Aorta (tissue), 5 donors: Measurements from ENCODE around the gene SENP8. TPM values are rescaled to one million over a fixed set of nuclear protein-coding genes. Genes with fewer than 3 reads are reported as not detected.
A peak's percentile ranks its signal among the peaks of the same experiment; 100 is the strongest.

Experiments
- ATAC-seq: fragments of 200-7000 bp; cut with Tn5 transposase; one replicate; pipeline ENCODE4 v1.9.1; 2022; ENCODE audit warnings: moderate library complexity; ENCODE audit not compliant: low FRiP score
- DNase-seq, 2 donors: peaks; one replicate each; pipeline ENCODE4 v3.0.0-alpha.2; 2020
- H3K27ac ChIP-seq, 2 donors: one replicate each; pipeline ENCODE4 v1.5.1; 2013; ENCODE audit warnings: low read length in 2 of 2, mild to moderate bottlenecking in 2 of 2, moderate library complexity in 2 of 2, control low read depth in 1 of 2, inconsistent platforms in 1 of 2, low read depth in 1 of 2
- H3K27me3 ChIP-seq, 2 donors: one replicate each; pipeline ENCODE4 v1.6.1; 2013; ENCODE audit warnings: control low read depth in 1 of 2, low read length in 1 of 2, mild to moderate bottlenecking in 1 of 2, moderate library complexity in 1 of 2; ENCODE audit not compliant: insufficient read depth in 2 of 2, control insufficient read depth in 1 of 2
- H3K36me3 ChIP-seq, 2 donors: one replicate each; pipeline ENCODE4 v1.6.1; 2013; ENCODE audit warnings: control low read depth in 1 of 2, low read length in 1 of 2, mild to moderate bottlenecking in 1 of 2; ENCODE audit not compliant: insufficient read depth in 2 of 2, control insufficient read depth in 1 of 2
- H3K4me1 ChIP-seq, 2 donors: one replicate each; pipeline ENCODE4 v1.6.1; 2013; ENCODE audit warnings: low read length in 2 of 2, control low read depth in 1 of 2, mild to moderate bottlenecking in 1 of 2, moderate library complexity in 1 of 2; ENCODE audit not compliant: insufficient read depth in 2 of 2, control insufficient read depth in 1 of 2
- H3K4me3 ChIP-seq, 2 donors: one replicate each; pipeline ENCODE4 v1.5.1; 2013; ENCODE audit warnings: low read length in 2 of 2, control low read depth in 1 of 2, mild to moderate bottlenecking in 1 of 2
- H3K9me3 ChIP-seq: one replicate; pipeline ENCODE4 v1.6.1; 2013; ENCODE audit warnings: mild to moderate bottlenecking, low read length; ENCODE audit not compliant: control insufficient read depth
- WGBS, 2 donors: extraction: QIAGEN DNeasy Blood & Tissue Kit; methylation state at CpG; one replicate each; pipeline ENCODE4 v1.1.7; 2013; 5-methylcytosine and 5-hydroxymethylcytosine counted together
- intact Hi-C, 2 donors: fragments of 100-400 bp; cut with DNase I; formaldehyde crosslinking; loops; one replicate each; pipeline versions ENCODE4 v1.14.2 to v1.15.0; 2022
- polyA plus RNA-seq, 2 donors: library from polyadenylated mRNA; stranded (reverse); fragments of 200-250 nt; gene quantifications; one replicate each; pipeline ENCODE4 v1.2.3, GENCODE V29; 2013
- total RNA-seq, 2 donors: library from RNA; stranded (reverse); fragmentation: NEBNext Ultra II Directional; extraction: Animal tissue kit (Norgen Biotek cat#: 25700); gene quantifications; one replicate each; pipeline ENCODE4 v1.2.1, GENCODE V29; 2021
- donor health status: healthy with polysubstance abuse.
- donor health status: Bipolar disorder and iron deficiency.
- donor health status: DM: no; HTN: no; CAD: no.
- donor health status: DM: no; HTN: no; CAD: no.
- donor health status: DM: yes; HTN: yes; CAD: no.

Gene SENP8
- total and polyA plus RNA-seq, 4 donors, result 0.46 to 1.8 (median 1.4) TPM

- H3K27me3 ChIP-seq, result no peaks in the 10 kb centered on the region
- WGBS, 2 donors, result 91% methylated on average over 5 of the region's 5 CpGs
- intact Hi-C loops, result no loop called here
Observed at GRCh38 chr15:72174551-72175165, 56.5 kb downstream of the SENP8 start.

GRCh38 chr15:72175186-72176044, 57.2 kb downstream of the SENP8 start:
- Histone ChIP-seq H3K9me3 (no peaks in the 10 kb centered on the region), H3K27me3 (no peaks in the 10 kb centered on the region), H3K27ac (no peak overlapping the region), H3K4me3 (no peak overlapping the region), H3K36me3 (no peaks in the 10 kb centered on the region), H3K4me1 (peaks cover 0 to 1% of the 10 kb centered on the region in 2 donors)
- intact Hi-C loops, result no loop called here
- DNase-seq, result peak in 1 of 2 donors; percentile 30
- no peak for ATAC-seq
- WGBS, 2 donors, result 91 to 92% methylated on average over 15 of the region's 15 CpGs

More at GRCh38 chr15:72174551-72175165, 56.5 kb downstream of the SENP8 start:
- no peaks in the 10 kb centered on the region for H3K4me1 ChIP-seq
- no peaks in the 10 kb centered on the region for H3K36me3 ChIP-seq
- H3K4me3 ChIP-seq, result no peak overlapping the region
- ATAC-seq, result no peak
- no peaks in the 10 kb centered on the region for H3K9me3 ChIP-seq
- DNase-seq, result peak in 1 of 2 donors; percentile 16
- no peak overlapping the region for H3K27ac ChIP-seq

- intact Hi-C loops, result no loop called here
- no peaks in the 10 kb centered on the region for H3K27me3 ChIP-seq
- H3K36me3 ChIP-seq, result no peaks in the 10 kb centered on the region
- no peak overlapping the region for H3K27ac ChIP-seq
- H3K4me1 ChIP-seq, result peaks cover 0 to 1% of the 10 kb centered on the region in 2 donors
- peak; percentile 37 for ATAC-seq
- WGBS, 2 donors, result 7 to 16% methylated on average over 6 of the region's 6 CpGs
- peak in 1 of 2 donors; percentile 66 for DNase-seq
- H3K9me3 ChIP-seq, result no peaks in the 10 kb centered on the region
- no peak overlapping the region for H3K4me3 ChIP-seq
Observed at GRCh38 chr15:72176159-72176558, 58.0 kb downstream of the SENP8 start.

- H3K9me3 ChIP-seq, result no peaks in the 10 kb centered on the region
- no peaks in the 10 kb centered on the region for H3K36me3 ChIP-seq
- 69 to 70% methylated on average over 3 of the region's 3 CpGs for WGBS, 2 donors
- H3K4me1 ChIP-seq, result peaks cover 0 to 1% of the 10 kb centered on the region in 2 donors
- intact Hi-C loops, result no loop called here
- no peak overlapping the region for H3K27ac ChIP-seq
- no peak overlapping the region for H3K4me3 ChIP-seq
- ATAC-seq (no peak), DNase-seq (no peak)
- H3K27me3 ChIP-seq, result no peaks in the 10 kb centered on the region
Observed at GRCh38 chr15:72176743-72177142, 58.5 kb downstream of the SENP8 start.

DNA sequence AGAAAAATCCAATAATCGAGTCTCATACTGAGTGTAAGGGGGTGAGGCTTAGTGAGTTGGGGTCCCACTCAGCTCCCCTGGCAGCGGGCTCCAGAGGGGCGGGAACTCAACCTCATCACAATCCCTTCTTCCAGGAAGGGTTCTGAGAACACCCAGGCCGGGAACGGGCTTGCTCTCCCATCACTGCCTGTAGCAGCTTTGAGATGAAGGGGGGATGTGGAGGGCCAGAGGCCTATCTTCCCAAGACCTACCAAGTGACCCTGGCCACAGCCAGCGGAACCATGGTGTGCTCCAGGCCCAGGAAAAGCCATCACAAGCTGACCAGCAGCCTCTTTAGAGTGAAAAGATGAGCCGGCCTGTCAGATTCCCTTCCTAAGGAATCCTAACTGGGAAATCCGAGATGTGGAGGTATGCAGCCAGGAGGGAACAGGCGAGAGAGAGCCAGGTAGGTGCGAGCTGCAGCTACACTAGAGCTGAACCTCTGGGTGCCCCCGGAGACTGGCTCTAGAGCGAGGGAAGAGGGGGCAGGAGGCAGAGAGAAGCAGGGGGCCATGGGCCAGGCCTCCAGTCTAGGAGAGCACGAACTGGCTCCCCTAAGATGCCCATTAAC, 60.9 kb downstream of the SENP8 start:
- H3K4me3 ChIP-seq, result no peak overlapping the region
- peak in 1 of 2 donors; percentile 26 for DNase-seq
- no peak for ATAC-seq
- H3K36me3 ChIP-seq, result no peaks in the 10 kb centered on the region
- H3K27ac ChIP-seq, result no peak overlapping the region
- 93 to 95% methylated on average over 13 of the region's 13 CpGs for WGBS, 2 donors
- intact Hi-C loops, result no loop called here
- no peaks in the 10 kb centered on the region for H3K9me3 ChIP-seq
- no peaks in the 10 kb centered on the region for H3K27me3 ChIP-seq
- H3K4me1 ChIP-seq, result peaks cover 0 to 1% of the 10 kb centered on the region in 2 donors

GRCh38 chr15:72179950-72180581, 61.9 kb downstream of the SENP8 start:
- intact Hi-C loops, result no loop called here
- peak overlapping the region; percentile 2 to 60 for H3K27ac ChIP-seq
- ATAC-seq, result peak; percentile 65
- no peaks in the 10 kb centered on the region for H3K9me3 ChIP-seq
- peak in 1 of 2 donors; percentile 71 for DNase-seq
- H3K36me3 ChIP-seq, result no peaks in the 10 kb centered on the region
- 5 to 8% methylated on average over 16 of the region's 16 CpGs for WGBS, 2 donors
- peaks cover 0 to 1% of the 10 kb centered on the region in 2 donors for H3K4me1 ChIP-seq
- no peak overlapping the region for H3K4me3 ChIP-seq
- H3K27me3 ChIP-seq, result no peaks in the 10 kb centered on the region

DNA sequence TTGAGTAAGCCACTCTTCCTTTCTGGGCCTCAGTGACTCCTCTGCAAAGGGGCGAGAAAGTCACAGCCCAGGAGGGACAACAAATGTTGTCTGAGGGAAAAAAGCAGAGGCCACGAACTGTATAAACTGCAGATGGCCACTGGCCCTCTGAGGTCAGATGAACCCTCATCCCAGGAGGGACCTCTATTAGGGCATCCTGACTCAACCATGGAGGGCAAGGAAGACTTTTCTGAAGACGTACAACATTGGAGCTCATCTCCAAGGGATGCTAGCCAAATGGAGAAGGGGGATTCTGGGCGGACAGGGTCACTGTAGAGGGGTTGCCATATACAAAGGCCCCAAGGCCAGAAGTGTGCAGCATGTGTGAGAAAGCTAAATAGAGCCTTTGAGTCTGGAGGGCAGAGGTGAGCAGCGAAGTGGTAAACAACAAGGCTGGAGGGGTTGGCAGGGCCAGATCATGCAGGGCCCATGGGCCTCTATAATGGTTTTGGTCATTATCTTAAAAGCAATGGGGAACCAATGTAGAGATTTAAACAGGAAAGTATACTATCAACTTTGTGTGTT, 62.6 kb downstream of the SENP8 start:
- Histone ChIP-seq H3K4me3 (no peak overlapping the region), H3K9me3 (no peaks in the 10 kb centered on the region), H3K27ac (peak overlapping the region in 1 of 2 donors; percentile 32), H3K36me3 (no peaks in the 10 kb centered on the region), H3K27me3 (no peaks in the 10 kb centered on the region), H3K4me1 (peaks cover 0 to 1% of the 10 kb centered on the region in 2 donors)
- DNase-seq, result no peak
- 92 to 94% methylated on average over 5 of the region's 5 CpGs for WGBS, 2 donors
- ATAC-seq, result no peak
- intact Hi-C loops, result no loop called here

DNA sequence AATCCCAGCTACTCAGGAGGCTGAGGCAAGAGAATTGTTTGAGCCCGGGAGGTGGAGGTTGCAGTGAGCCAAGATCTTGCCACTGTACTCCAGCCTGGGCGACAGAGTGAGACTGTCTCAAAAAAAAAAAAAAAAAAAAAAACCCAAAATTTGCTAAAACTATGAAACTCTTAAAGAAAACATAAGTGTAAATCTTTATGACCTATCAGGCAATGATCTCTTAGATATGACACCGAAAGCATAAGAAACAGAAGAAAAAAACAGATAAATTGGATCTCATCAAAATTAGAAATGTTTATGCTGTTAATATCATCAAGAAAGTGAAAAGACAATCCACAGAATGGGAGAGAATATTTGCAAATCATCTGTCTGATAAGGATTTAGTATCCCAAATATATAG, 64.0 kb downstream of the SENP8 start:
- Histone ChIP-seq H3K27me3 (no peaks in the 10 kb centered on the region), H3K36me3 (no peaks in the 10 kb centered on the region), H3K4me3 (no peak overlapping the region), H3K27ac (no peak overlapping the region), H3K9me3 (no peaks in the 10 kb centered on the region), H3K4me1 (peaks cover 0 to 1% of the 10 kb centered on the region in 2 donors)
- WGBS, 2 donors, result 90 to 94% methylated on average over 3 of the region's 3 CpGs
- intact Hi-C loops, result no loop called here
- DNase-seq (no peak), ATAC-seq (no peak)
